ENCODE data around the gene RB1. TPM values are rescaled to one million over a fixed set of nuclear protein-coding genes. Genes with fewer than 3 reads are reported as not detected.
A peak's percentile ranks its signal among the peaks of the same experiment; 100 is the strongest.

Gene RB1
- total RNA-seq, 2 experiments from 2014 or later = 33.5 to 84.4 TPM

DNA sequence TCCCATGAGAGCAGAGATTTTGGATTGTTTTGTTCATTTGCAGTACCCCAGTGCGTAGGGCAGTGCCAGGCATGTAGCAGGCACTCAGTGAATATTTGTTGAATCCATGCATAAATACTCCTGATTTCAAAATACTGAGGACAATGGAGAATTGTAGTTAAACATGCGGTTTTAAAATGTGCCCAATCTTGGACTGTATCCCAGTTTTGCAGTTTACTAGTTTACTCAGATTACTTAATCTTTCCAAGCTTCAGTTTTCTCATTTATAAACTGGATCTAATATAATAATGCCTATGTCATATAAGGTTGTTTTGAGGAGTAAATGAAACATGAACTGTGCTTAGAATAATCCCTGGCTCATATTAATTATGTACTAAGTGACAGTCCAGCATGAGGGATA lies 190.3 kb downstream of the RB1 start:
- Histone ChIP-seq H3K9me2 (ENCODE audit: insufficient read depth, low read length) (no peaks in the 10 kb centered on the region), H3K4me3 (ENCODE audit: low read depth, low read length, poor library complexity, severe bottlenecking) (no peak overlapping the region), H3K36me3 (ENCODE audit: insufficient read depth, low read length) (peaks cover 13% of the 10 kb centered on the region), H3K9me3 (ENCODE audit: low read length) (no peaks in the 10 kb centered on the region), H3K4me1 (ENCODE audit: insufficient read depth, low read length, poor library complexity, severe bottlenecking) (peaks cover 45% of the 10 kb centered on the region), H4K20me1 (ENCODE audit: insufficient read depth, low read length) (no peaks in the 10 kb centered on the region; the same call in 1 of the 2 replicates), H3K79me2 (ENCODE audit: insufficient read depth, low read depth, low read length) (no peaks in the 10 kb centered on the region), H3K27ac (ENCODE audit: low read depth, low read length, poor library complexity, severe bottlenecking) (no peak overlapping the region), H3K4me2 (ENCODE audit: low read length) (peak overlapping the region; percentile 86; the same call in 1 of the 2 replicates), H2AFZ (ENCODE audit: low read length) (no peak overlapping the region)
- no peak for TF ChIP-seq EZH2phosphoT487 (IDR thresholded peaks at IDR 0.05; ENCODE audit: borderline replicate concordance, low read depth, low read length)
- TF ChIP-seq, protein P1, sequence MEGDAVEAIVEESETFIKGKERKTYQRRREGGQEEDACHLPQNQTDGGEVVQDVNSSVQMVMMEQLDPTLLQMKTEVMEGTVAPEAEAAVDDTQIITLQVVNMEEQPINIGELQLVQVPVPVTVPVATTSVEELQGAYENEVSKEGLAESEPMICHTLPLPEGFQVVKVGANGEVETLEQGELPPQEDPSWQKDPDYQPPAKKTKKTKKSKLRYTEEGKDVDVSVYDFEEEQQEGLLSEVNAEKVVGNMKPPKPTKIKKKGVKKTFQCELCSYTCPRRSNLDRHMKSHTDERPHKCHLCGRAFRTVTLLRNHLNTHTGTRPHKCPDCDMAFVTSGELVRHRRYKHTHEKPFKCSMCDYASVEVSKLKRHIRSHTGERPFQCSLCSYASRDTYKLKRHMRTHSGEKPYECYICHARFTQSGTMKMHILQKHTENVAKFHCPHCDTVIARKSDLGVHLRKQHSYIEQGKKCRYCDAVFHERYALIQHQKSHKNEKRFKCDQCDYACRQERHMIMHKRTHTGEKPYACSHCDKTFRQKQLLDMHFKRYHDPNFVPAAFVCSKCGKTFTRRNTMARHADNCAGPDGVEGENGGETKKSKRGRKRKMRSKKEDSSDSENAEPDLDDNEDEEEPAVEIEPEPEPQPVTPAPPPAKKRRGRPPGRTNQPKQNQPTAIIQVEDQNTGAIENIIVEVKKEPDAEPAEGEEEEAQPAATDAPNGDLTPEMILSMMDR (conservative IDR thresholded peaks at IDR 0.05; ENCODE audit: low read length) = no peak
- no TSS peak for BruUV-seq (replicated peaks)
- intact Hi-C loops (cut with micrococcal nuclease; ENCODE audit: unreplicated experiment) = no loop called here
- no peak for DNase-seq (ENCODE audit: low spot score)
- ChIA-PET CTCF (ENCODE audit: unreplicated experiment) (interaction anchor here (1.4 kb wide), 1 partner anchor 85 kb away, joined by 4 read pairs; no protein-coding TSS in a partner anchor), POLR2A (interaction anchor here (2.5 kb wide), 1 partner anchor 11 kb away, joined by 7 read pairs; no protein-coding TSS in a partner anchor)

DNA sequence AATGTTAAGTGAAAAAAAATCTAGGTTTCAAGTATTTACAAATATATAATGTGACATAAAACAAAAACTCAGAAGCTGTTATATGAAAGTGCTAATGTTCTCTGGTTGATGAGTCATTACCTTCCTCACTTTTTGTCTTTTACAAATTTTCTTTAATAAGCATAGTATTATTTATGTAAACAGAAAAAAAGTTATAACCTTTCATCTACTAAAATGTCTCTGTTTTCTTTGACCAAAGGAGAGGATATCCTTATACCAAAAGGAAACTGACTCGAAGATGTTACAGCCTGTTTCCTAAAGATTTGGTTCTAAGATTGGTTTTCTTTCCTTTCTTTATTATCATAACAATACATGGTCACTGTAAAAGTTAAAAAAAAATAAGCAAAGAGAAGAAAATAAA lies 191.3 kb downstream of the RB1 start:
- Histone ChIP-seq H4K20me1 (ENCODE audit: insufficient read depth, low read length) (no peaks in the 10 kb centered on the region), H3K79me2 (ENCODE audit: insufficient read depth, low read depth, low read length) (no peaks in the 10 kb centered on the region), H2AFZ (ENCODE audit: low read length) (no peak overlapping the region), H3K27ac (ENCODE audit: low read depth, low read length, poor library complexity, severe bottlenecking) (no peak overlapping the region), H3K36me3 (ENCODE audit: insufficient read depth, low read length) (peaks cover 2% of the 10 kb centered on the region), H3K4me3 (ENCODE audit: low read depth, low read length, poor library complexity, severe bottlenecking) (no peak overlapping the region), H3K4me1 (ENCODE audit: insufficient read depth, low read length, poor library complexity, severe bottlenecking) (peaks cover 35% of the 10 kb centered on the region), H3K9me3 (ENCODE audit: low read length) (no peaks in the 10 kb centered on the region), H3K9me2 (ENCODE audit: insufficient read depth, low read length) (no peaks in the 10 kb centered on the region), H3K4me2 (ENCODE audit: low read length) (no peak overlapping the region)
- no peak for TF ChIP-seq EZH2phosphoT487 (IDR thresholded peaks at IDR 0.05; ENCODE audit: borderline replicate concordance, low read depth, low read length)
- TF ChIP-seq, protein P1 (conservative IDR thresholded peaks at IDR 0.05; ENCODE audit: low read length) = no peak
- BruUV-seq (replicated peaks) = no TSS peak
- ChIA-PET CTCF (ENCODE audit: unreplicated experiment) (interaction anchor here (1.4 kb wide), 1 partner anchor 84 kb away, joined by 4 read pairs; no protein-coding TSS in a partner anchor), POLR2A (interaction anchor here (0.6 to 2.5 kb wide), 3 partner anchors 10 to 82 kb away, joined by 3 to 7 read pairs (median 4); partner anchors contain the start of genes LPAR6 and RCBTB2)
- DNase-seq (ENCODE audit: low spot score) = no peak
- intact Hi-C loops (cut with micrococcal nuclease; ENCODE audit: unreplicated experiment) = no loop called here

Data from OCI-LY7 (cell line).